Kidney (tissue), 14 donors: ENCODE data around the gene ATP6V0E1. TPM values are rescaled to one million over a fixed set of nuclear protein-coding genes. Genes with fewer than 3 reads are reported as not detected.
A peak's percentile ranks its signal among the peaks of the same experiment; 100 is the strongest.
"Not testable (repeated sequence)": the region's sequence is repeated elsewhere in the genome, so short reads cannot be mapped to it uniquely, and the experiment has no call there.

Experiments
- DNase-seq, 5 donors: peaks; one replicate each; pipeline ENCODE4 v3.0.0-alpha.2; 2013 to 2020
- FAIRE-seq: peaks from 2 replicates; lab custom pipeline; 2012; peaks lifted over from hg19 to GRCh38; lab: Jason Lieb, UNC
- H3K27ac ChIP-seq, 2 donors: one replicate each; pipeline ENCODE4 v1.7.0; 2013; ENCODE audit warnings: low read depth in 2 of 2, low read length in 2 of 2, inconsistent platforms in 1 of 2
- H3K27me3 ChIP-seq: one replicate; pipeline ENCODE4 v1.7.1; 2013; ENCODE audit warnings: low read length, inconsistent platforms; ENCODE audit not compliant: control insufficient read depth, insufficient read depth
- H3K36me3 ChIP-seq, 3 donors: one replicate each; pipeline versions ENCODE4 v1.7.0 to v1.7.1; 2013; ENCODE audit warnings: low read length in 3 of 3, control low read depth in 1 of 3, inconsistent platforms in 1 of 3; ENCODE audit not compliant: insufficient read depth in 3 of 3, control insufficient read depth in 2 of 3
- H3K4me1 ChIP-seq, 3 donors: one replicate each; pipeline versions ENCODE4 v1.7.0 to v1.7.1; 2013; ENCODE audit warnings: low read length in 3 of 3, inconsistent platforms in 1 of 3, low read depth in 1 of 3; ENCODE audit not compliant: control insufficient read depth in 2 of 3, insufficient read depth in 2 of 3
- H3K4me3 ChIP-seq, 3 donors: one replicate each; pipeline versions ENCODE4 v1.7.0 to v1.8.1; 2013; ENCODE audit warnings: low read length in 3 of 3, control low read depth in 1 of 3, inconsistent platforms in 1 of 3
- H3K9ac ChIP-seq, 3 donors: one replicate each; pipeline versions ENCODE4 v1.7.0 to v1.7.1; 2013; ENCODE audit warnings: low read length in 3 of 3, control low read depth in 1 of 3, inconsistent platforms in 1 of 3
- H3K9me3 ChIP-seq, 3 donors: one replicate each; pipeline versions ENCODE4 v1.7.0 to v1.7.1; 2013; ENCODE audit warnings: low read length in 3 of 3, control low read depth in 1 of 3, inconsistent platforms in 1 of 3; ENCODE audit not compliant: control insufficient read depth in 2 of 3, insufficient read depth in 1 of 3
- intact Hi-C: fragments of 100-400 bp; cut with DNase I; formaldehyde crosslinking; loops from one replicate; pipeline ENCODE4 v1.11.1; 2022
- polyA plus RNA-seq: library from polyadenylated mRNA; stranded (reverse); fragments of 350-450 nt; fragmentation: Illumina TruSeq; extraction: RNeasy Lipid Tissue Mini Kit (QIAGEN cat#74804); gene quantifications from one replicate; pipeline ENCODE4 v1.2.3, GENCODE V29; 2014; ENCODE audit warnings: low read depth, low replicate concordance; ENCODE audit not compliant: insufficient read depth
- total RNA-seq: library from RNA; stranded (reverse); fragmentation: NEBNext Ultra II Directional; extraction: Animal tissue kit (Norgen Biotek cat#: 25700); gene quantifications from one replicate; pipeline ENCODE4 v1.2.1, GENCODE V29; 2021
- TF ChIP-seq, protein P1 (sequence below): IDR thresholded peaks from 3 replicates; pipeline ENCODE4 v1.5.1; 2012; ENCODE audit warnings: mild to moderate bottlenecking, moderate library complexity, borderline replicate concordance; ENCODE audit not compliant: insufficient read depth; ENCODE audit errors: extremely low read depth
- donor health status: control.
- donor health status: control.
- donor health status: control.
- donor health status: control.
- donor health status: control.
- donor health status: DM: yes; HTN: yes; CAD: no.
- donor health status: Normal renal cell carcinoma (clear cell type).

The ATP6V0E1 gene
- total and polyA plus RNA-seq, 2 donors from 2014 or later, result 352 to 804 TPM

DNA sequence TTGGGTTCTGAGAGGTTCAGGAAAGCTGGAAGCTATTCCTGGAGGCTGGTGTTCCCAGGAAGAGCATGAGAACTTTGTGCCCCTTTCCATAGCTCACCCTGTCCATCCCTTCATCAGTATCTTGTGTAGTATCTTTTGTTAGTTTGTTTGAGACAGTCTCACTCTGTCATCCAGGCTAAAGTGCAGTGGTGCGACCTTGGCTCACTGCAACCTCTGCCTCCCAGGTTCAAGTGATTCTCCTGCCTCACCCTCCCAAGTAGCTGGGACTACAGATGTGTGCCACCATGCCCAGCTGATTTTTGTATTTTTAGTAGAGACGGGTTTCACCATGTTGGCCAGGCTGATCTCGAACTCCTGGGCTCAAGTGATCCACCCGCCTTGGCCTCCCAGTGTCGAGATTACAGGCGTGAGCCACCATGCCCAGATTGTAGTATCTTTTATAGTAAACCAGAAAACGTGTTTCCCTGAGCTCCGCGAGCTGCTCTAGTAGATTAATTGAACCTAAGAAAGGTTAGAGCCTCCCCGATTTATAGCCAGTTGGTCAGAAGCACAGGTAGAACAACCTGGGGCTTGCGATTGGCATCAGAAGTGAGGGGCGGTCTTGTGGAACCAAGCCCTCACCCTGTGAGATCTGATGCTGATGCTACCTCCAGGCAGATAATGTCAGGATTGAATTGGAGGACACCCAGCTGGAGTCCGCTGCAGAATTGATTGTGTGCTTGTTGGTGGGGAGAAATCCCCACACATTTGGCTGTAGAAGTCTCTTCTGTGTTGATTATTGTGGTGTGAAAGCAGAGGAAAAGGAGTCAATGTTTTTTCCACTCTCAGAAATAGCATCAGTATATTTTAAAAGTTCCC is 32.3 kb downstream of the ATP6V0E1 start:
- intact Hi-C loops, result no loop called here
- no peak for FAIRE-seq
- no peaks in the 10 kb centered on the region for H3K27me3 ChIP-seq
- peaks cover 0 to 11% (median 10%) of the 10 kb centered on the region in 3 donors for H3K4me1 ChIP-seq
- no peaks in the 10 kb centered on the region for H3K9me3 ChIP-seq
- TF ChIP-seq, protein P1, sequence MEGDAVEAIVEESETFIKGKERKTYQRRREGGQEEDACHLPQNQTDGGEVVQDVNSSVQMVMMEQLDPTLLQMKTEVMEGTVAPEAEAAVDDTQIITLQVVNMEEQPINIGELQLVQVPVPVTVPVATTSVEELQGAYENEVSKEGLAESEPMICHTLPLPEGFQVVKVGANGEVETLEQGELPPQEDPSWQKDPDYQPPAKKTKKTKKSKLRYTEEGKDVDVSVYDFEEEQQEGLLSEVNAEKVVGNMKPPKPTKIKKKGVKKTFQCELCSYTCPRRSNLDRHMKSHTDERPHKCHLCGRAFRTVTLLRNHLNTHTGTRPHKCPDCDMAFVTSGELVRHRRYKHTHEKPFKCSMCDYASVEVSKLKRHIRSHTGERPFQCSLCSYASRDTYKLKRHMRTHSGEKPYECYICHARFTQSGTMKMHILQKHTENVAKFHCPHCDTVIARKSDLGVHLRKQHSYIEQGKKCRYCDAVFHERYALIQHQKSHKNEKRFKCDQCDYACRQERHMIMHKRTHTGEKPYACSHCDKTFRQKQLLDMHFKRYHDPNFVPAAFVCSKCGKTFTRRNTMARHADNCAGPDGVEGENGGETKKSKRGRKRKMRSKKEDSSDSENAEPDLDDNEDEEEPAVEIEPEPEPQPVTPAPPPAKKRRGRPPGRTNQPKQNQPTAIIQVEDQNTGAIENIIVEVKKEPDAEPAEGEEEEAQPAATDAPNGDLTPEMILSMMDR, result no peak
- no peak for DNase-seq
- peaks cover 0 to 14% (median 0%) of the 10 kb centered on the region in 3 donors for H3K36me3 ChIP-seq
- H3K27ac ChIP-seq, result peak overlapping the region; percentile 75 to 91
- H3K4me3 ChIP-seq, result no peak overlapping the region
- H3K9ac ChIP-seq, result peak overlapping the region in 2 of 3 donors; percentile 17 to 20

DNA sequence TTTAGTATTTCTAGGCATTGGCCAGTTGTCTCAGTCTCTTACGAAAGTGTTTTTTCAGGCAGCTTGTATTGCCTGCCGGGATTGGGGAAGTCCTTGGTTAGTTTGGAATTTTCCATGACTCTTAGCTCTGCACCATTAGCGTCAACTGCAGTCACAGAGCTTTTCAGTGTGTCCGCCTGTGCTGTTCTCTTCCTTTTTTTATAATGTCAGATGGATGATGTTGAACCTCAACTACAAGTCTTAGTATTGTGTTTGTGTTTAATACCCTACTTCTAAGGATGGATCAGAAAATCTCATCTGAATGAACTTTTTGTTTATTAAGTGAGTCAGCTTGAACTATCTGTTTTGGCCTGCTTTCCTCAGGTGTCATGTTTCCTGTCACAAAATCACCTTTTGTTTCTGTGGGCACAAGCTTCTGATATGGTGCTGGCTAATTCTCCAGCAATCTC is 33.1 kb downstream of the ATP6V0E1 start:
- no peak for FAIRE-seq

DNA sequence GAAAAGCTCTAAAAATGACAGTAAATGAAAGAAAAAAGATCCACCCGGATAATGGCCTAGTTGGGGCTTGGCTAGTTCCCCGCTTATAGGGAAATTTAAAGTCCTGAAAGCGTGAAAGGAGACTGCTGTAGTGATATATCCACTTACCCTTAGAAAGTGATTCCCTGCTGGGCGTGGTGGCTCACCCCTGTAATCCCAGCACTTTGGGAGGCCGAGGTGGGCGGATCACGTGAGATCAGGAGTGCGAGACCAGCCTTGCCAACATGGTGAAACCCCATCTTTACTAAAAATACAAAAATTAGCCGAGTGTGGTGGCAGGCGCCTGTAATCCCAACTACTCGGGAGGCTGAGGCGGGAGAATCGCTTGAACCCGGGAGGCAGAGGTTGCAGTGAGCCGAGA is 33.5 kb downstream of the ATP6V0E1 start:
- FAIRE-seq, DNase-seq, H3K27me3 ChIP-seq, H3K9me3 ChIP-seq, intact Hi-C loops, H3K4me3 ChIP-seq: not testable (repeated sequence)
- peak overlapping the region; percentile 75 to 91 for H3K27ac ChIP-seq
- peaks cover 0 to 18% (median 0%) of the 10 kb centered on the region in 3 donors for H3K36me3 ChIP-seq
- peaks cover 0 to 11% (median 9%) of the 10 kb centered on the region in 3 donors for H3K4me1 ChIP-seq
- peak overlapping the region in 1 of 3 donors; percentile 17 for H3K9ac ChIP-seq

More for the DNA sequence above, 33.1 kb downstream of the ATP6V0E1 start:
- peaks cover 0 to 11% (median 9%) of the 10 kb centered on the region in 3 donors for H3K4me1 ChIP-seq
- peak overlapping the region; percentile 75 to 91 for H3K27ac ChIP-seq
- intact Hi-C loops, result no loop called here
- peak in 2 of 5 donors; percentile 11 to 24 for DNase-seq
- no peaks in the 10 kb centered on the region for H3K27me3 ChIP-seq
- H3K4me3 ChIP-seq, result peak overlapping the region in 1 of 3 donors; percentile 6
- H3K36me3 ChIP-seq, result peaks cover 0 to 18% (median 0%) of the 10 kb centered on the region in 3 donors
- H3K9ac ChIP-seq, result peak overlapping the region in 1 of 3 donors; percentile 17
- H3K9me3 ChIP-seq, result no peaks in the 10 kb centered on the region
- TF ChIP-seq, protein P1, result no peak

DNA sequence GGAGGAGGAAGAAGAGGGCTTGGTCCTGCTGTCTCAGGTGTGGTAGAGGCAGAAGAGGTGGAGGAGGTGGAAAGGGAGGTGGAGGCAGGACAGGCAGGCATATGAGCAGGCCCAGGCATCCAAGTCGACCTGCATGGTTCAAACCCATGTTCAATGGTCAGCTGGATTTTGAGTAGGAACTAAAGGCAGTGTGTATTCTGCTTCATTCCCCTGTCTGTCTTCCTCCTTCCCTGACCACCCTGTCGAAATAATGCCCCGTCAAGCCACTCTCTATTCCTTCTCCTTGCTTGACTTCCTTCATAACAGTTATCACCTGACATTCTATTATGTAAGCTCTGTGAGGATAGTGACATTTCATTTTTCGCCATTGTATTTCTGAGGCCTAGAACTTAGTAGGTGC is 34.8 kb downstream of the ATP6V0E1 start:
- FAIRE-seq (no peak), DNase-seq (no peak)
- H3K9me3 ChIP-seq, result no peaks in the 10 kb centered on the region
- H3K4me3 ChIP-seq, result no peak overlapping the region
- intact Hi-C loops, result no loop called here
- H3K9ac ChIP-seq, result peak overlapping the region in 2 of 3 donors; percentile 10 to 51
- H3K27ac ChIP-seq, result peak overlapping the region; percentile 29 to 61
- TF ChIP-seq, protein P1, result no peak
- H3K4me1 ChIP-seq, result peaks cover 0 to 11% (median 9%) of the 10 kb centered on the region in 3 donors
- peaks cover 0 to 19% (median 2%) of the 10 kb centered on the region in 3 donors for H3K36me3 ChIP-seq
- no peaks in the 10 kb centered on the region for H3K27me3 ChIP-seq
